NT2/D1 (cell line): Measurements from ENCODE around the gene JARID2.

Source experiments
- DNase-seq: peaks from one replicate; pipeline ENCODE4 v3.0.0-alpha.2; 2011; ENCODE audit warnings: low read depth, low spot score
- H3K27me3 ChIP-seq: 2 replicates; pipeline ENCODE4 v1.6.0; 2011; ENCODE audit warnings: mild to moderate bottlenecking; ENCODE audit not compliant: insufficient read length, insufficient read depth
- H3K36me3 ChIP-seq: 2 replicates; pipeline ENCODE4 v1.6.1; 2011; ENCODE audit warnings: mild to moderate bottlenecking, low read length, mixed read lengths; ENCODE audit not compliant: insufficient read depth, insufficient read length
- H3K4me1 ChIP-seq: 2 replicates; pipeline ENCODE4 v1.5.1; 2011; ENCODE audit not compliant: insufficient read depth, insufficient read length
- H3K4me3 ChIP-seq: 2 replicates; pipeline ENCODE4 v1.5.1; 2011; ENCODE audit warnings: low read depth; ENCODE audit not compliant: insufficient read length
- H3K9ac ChIP-seq: 2 replicates; pipeline ENCODE4 v1.6.0; 2011; ENCODE audit warnings: low read depth; ENCODE audit not compliant: insufficient read length
- H3K9me3 ChIP-seq: 2 replicates; pipeline ENCODE4 v1.5.1; 2011; ENCODE audit warnings: mild to moderate bottlenecking, low read length; ENCODE audit not compliant: insufficient read depth
- SUZ12 ChIP-seq: IDR thresholded peaks from 2 replicates; pipeline ENCODE4 v1.6.1; 2011; ENCODE audit not compliant: insufficient read length, insufficient read depth; ENCODE audit errors: extremely low read depth
- YY1 ChIP-seq: IDR thresholded peaks from 2 replicates; pipeline ENCODE4 v1.6.1; 2011; ENCODE audit not compliant: insufficient read length, insufficient read depth
- ZNF274 ChIP-seq: IDR thresholded peaks from 2 replicates; pipeline ENCODE4 v1.6.1; 2011; ENCODE audit warnings: mild to moderate bottlenecking, low read depth, low read length

The JARID2 gene

GRCh38 chr6:15452182-15452941 lies 206.5 kb downstream of the JARID2 start:
- H3K36me3 ChIP-seq = peaks cover 28% of the 10 kb centered on the region
- H3K4me1 ChIP-seq = peaks cover 3% of the 10 kb centered on the region
- TF ChIP-seq YY1 (no peak), ZNF274 (no peak), SUZ12 (no peak)

GRCh38 chr6:15453186-15453585 lies 207.3 kb downstream of the JARID2 start:
- Histone ChIP-seq H3K36me3 (peaks cover 26% of the 10 kb centered on the region), H3K9me3 (no peaks in the 10 kb centered on the region), H3K9ac (no peak overlapping the region), H3K4me1 (peaks cover 2% of the 10 kb centered on the region), H3K4me3 (no peak overlapping the region), H3K27me3 (no peaks in the 10 kb centered on the region)
- TF ChIP-seq ZNF274 (no peak), YY1 (no peak), SUZ12 (no peak)
- DNase-seq = no peak

More at GRCh38 chr6:15452182-15452941, 206.5 kb downstream of the JARID2 start:
- no peaks in the 10 kb centered on the region for H3K9me3 ChIP-seq
- no peaks in the 10 kb centered on the region for H3K27me3 ChIP-seq
- DNase-seq = no peak
- no peak overlapping the region for H3K9ac ChIP-seq
- no peak overlapping the region for H3K4me3 ChIP-seq

- H3K4me1 ChIP-seq = peaks cover 2% of the 10 kb centered on the region
- TF ChIP-seq SUZ12 (no peak), ZNF274 (no peak), YY1 (no peak)
- H3K9ac ChIP-seq = no peak overlapping the region
- no peaks in the 10 kb centered on the region for H3K27me3 ChIP-seq
- H3K36me3 ChIP-seq = peaks cover 26% of the 10 kb centered on the region
- no peak overlapping the region for H3K4me3 ChIP-seq
- DNase-seq = no peak
- no peaks in the 10 kb centered on the region for H3K9me3 ChIP-seq
Measured at GRCh38 chr6:15453622-15454021, 207.8 kb downstream of the JARID2 start.

- no peaks in the 10 kb centered on the region for H3K27me3 ChIP-seq
- DNase-seq = no peak
- no peak overlapping the region for H3K9ac ChIP-seq
- peaks cover 26% of the 10 kb centered on the region for H3K36me3 ChIP-seq
- no peak overlapping the region for H3K4me3 ChIP-seq
- H3K9me3 ChIP-seq = no peaks in the 10 kb centered on the region
- TF ChIP-seq YY1 (no peak), SUZ12 (no peak), ZNF274 (no peak)
- H3K4me1 ChIP-seq = peaks cover 5% of the 10 kb centered on the region
Measured at GRCh38 chr6:15456422-15456821, 210.6 kb downstream of the JARID2 start.

GRCh38 chr6:15457121-15457650 lies 211.3 kb downstream of the JARID2 start:
- TF ChIP-seq SUZ12 = no peak
- TF ChIP-seq YY1 = no peak
- no peak for TF ChIP-seq ZNF274
- no peak overlapping the region for H3K9ac ChIP-seq
- H3K36me3 ChIP-seq = peaks cover 23% of the 10 kb centered on the region
- H3K4me3 ChIP-seq = no peak overlapping the region
- H3K4me1 ChIP-seq = peaks cover 5% of the 10 kb centered on the region
- H3K27me3 ChIP-seq = no peaks in the 10 kb centered on the region
- no peak for DNase-seq
- H3K9me3 ChIP-seq = no peaks in the 10 kb centered on the region

GRCh38 chr6:15458021-15458459 lies 212.2 kb downstream of the JARID2 start:
- DNase-seq = no peak
- Histone ChIP-seq H3K27me3 (no peaks in the 10 kb centered on the region), H3K4me3 (no peak overlapping the region), H3K36me3 (peaks cover 18% of the 10 kb centered on the region), H3K9ac (no peak overlapping the region), H3K4me1 (peaks cover 5% of the 10 kb centered on the region), H3K9me3 (no peaks in the 10 kb centered on the region)
- no peak for TF ChIP-seq YY1
- TF ChIP-seq ZNF274 = no peak
- no peak for TF ChIP-seq SUZ12

- Histone ChIP-seq H3K9me3 (no peaks in the 10 kb centered on the region), H3K4me3 (no peak overlapping the region), H3K36me3 (no peaks in the 10 kb centered on the region), H3K4me1 (peaks cover 5% of the 10 kb centered on the region), H3K27me3 (no peaks in the 10 kb centered on the region), H3K9ac (no peak overlapping the region)
- TF ChIP-seq YY1 (no peak), SUZ12 (no peak), ZNF274 (no peak)
- no peak for DNase-seq
Measured at GRCh38 chr6:15460110-15460727, 214.3 kb downstream of the JARID2 start.
